IgD-negative memory B cell (primary cell): ENCODE results near the gene DENND4A. TPM values are rescaled to one million over a fixed set of nuclear protein-coding genes. Genes with fewer than 3 reads are reported as not detected.
"Not testable (repeated sequence)": the region's sequence is repeated elsewhere in the genome, so short reads cannot be mapped to it uniquely, and the experiment has no call there.

Source experiments
- H3K27ac Mint-ChIP-seq, 3 donors: one replicate each; pipeline ENCODE4 v1.8.0; 2020 to 2022; ENCODE audit warnings: mild to moderate bottlenecking in 3 of 3, mixed read lengths in 3 of 3, moderate library complexity in 1 of 3
- H3K27me3 Mint-ChIP-seq: one replicate; pipeline ENCODE4 v1.8.0; 2021; ENCODE audit warnings: mixed read lengths
- H3K36me3 Mint-ChIP-seq: one replicate; pipeline ENCODE4 v1.8.0; 2020; ENCODE audit warnings: mild to moderate bottlenecking, mixed read lengths
- H3K4me1 Mint-ChIP-seq, 3 donors: one replicate each; pipeline ENCODE4 v1.8.0; 2020 to 2022; ENCODE audit warnings: mixed read lengths in 3 of 3, mild to moderate bottlenecking in 1 of 3
- H3K4me3 Mint-ChIP-seq, 4 donors: one replicate each; pipeline ENCODE4 v1.8.0; 2020 to 2022; ENCODE audit warnings: mild to moderate bottlenecking in 4 of 4, mixed read lengths in 4 of 4, moderate library complexity in 3 of 4
- H3K9me3 Mint-ChIP-seq, 3 donors: one replicate each; pipeline ENCODE4 v1.8.0; 2020 to 2021; ENCODE audit warnings: mixed read lengths in 3 of 3, mild to moderate bottlenecking in 1 of 3
- polyA plus RNA-seq: library from polyadenylated mRNA; unstranded; fragments of 300-500 nt; fragmentation: Illumina TruSeq; gene quantifications from one replicate; pipeline ENCODE4 v1.2.3, GENCODE V29; 2021

DENND4A gene
- polyA plus RNA-seq, 1 donor from 2014 or later = 24.7 TPM

GRCh38 chr15:65827065-65827464, 35.0 kb upstream of the DENND4A start:
- Mint-ChIP-seq H3K36me3 (peaks cover 3% of the 10 kb centered on the region), H3K9me3 (no peaks in the 10 kb centered on the region), H3K4me1 (peaks cover 26 to 43% (median 40%) of the 10 kb centered on the region in 3 donors), H3K27ac (peak overlapping the region; percentile 39 to 91 (median 76)), H3K27me3 (peaks cover 2% of the 10 kb centered on the region), H3K4me3 (peak overlapping the region in 3 of 4 donors; percentile 61 to 83 (median 73))

- Mint-ChIP-seq H3K27ac (no peak overlapping the region), H3K27me3 (peaks cover 2% of the 10 kb centered on the region), H3K36me3 (peaks cover 3% of the 10 kb centered on the region), H3K9me3 (no peaks in the 10 kb centered on the region), H3K4me1 (peaks cover 37 to 48% (median 47%) of the 10 kb centered on the region in 3 donors), H3K4me3 (no peak overlapping the region)
Observed at GRCh38 chr15:65824941-65825544, 33.0 kb upstream of the DENND4A start.

- Mint-ChIP-seq H3K4me3 (peak overlapping the region in 2 of 4 donors; percentile 61 to 74), H3K27me3 (peaks cover 2% of the 10 kb centered on the region), H3K4me1 (peaks cover 44 to 52% (median 51%) of the 10 kb centered on the region in 3 donors)
Observed at GRCh38 chr15:65824031-65824743, 32.1 kb upstream of the DENND4A start.

GRCh38 chr15:65822316-65822715, 30.2 kb upstream of the DENND4A start:
- Mint-ChIP-seq H3K27ac (peak overlapping the region; percentile 81 to 98 (median 91)), H3K27me3 (peaks cover 2% of the 10 kb centered on the region), H3K4me3 (peak overlapping the region in 3 of 4 donors; percentile 30 to 82 (median 68)), H3K36me3 (peaks cover 3% of the 10 kb centered on the region), H3K4me1 (peaks cover 45 to 52% (median 49%) of the 10 kb centered on the region in 3 donors), H3K9me3 (no peaks in the 10 kb centered on the region)

More at GRCh38 chr15:65824031-65824743, 32.1 kb upstream of the DENND4A start:
- Mint-ChIP-seq H3K9me3 (no peaks in the 10 kb centered on the region), H3K27ac (peak overlapping the region; percentile 50 to 60 (median 59)), H3K36me3 (peaks cover 3% of the 10 kb centered on the region)

- H3K36me3 Mint-ChIP-seq = peaks cover 2% of the 10 kb centered on the region
- H3K27me3 Mint-ChIP-seq = no peaks in the 10 kb centered on the region
- peaks cover 48 to 53% (median 49%) of the 10 kb centered on the region in 3 donors for H3K4me1 Mint-ChIP-seq
- H3K4me3 Mint-ChIP-seq = peak overlapping the region in 3 of 4 donors; percentile 51 to 82 (median 72)
- no peaks in the 10 kb centered on the region for H3K9me3 Mint-ChIP-seq
- peak overlapping the region; percentile 87 to 98 (median 97) for H3K27ac Mint-ChIP-seq
Observed at GRCh38 chr15:65821070-65821469, 29.0 kb upstream of the DENND4A start.

- peak overlapping the region; percentile 87 to 98 (median 97) for H3K27ac Mint-ChIP-seq
- peaks cover 2% of the 10 kb centered on the region for H3K36me3 Mint-ChIP-seq
- peak overlapping the region in 3 of 4 donors; percentile 31 to 92 (median 63) for H3K4me3 Mint-ChIP-seq
- no peaks in the 10 kb centered on the region for H3K27me3 Mint-ChIP-seq
- no peaks in the 10 kb centered on the region for H3K9me3 Mint-ChIP-seq
- peaks cover 45 to 55% (median 49%) of the 10 kb centered on the region in 3 donors for H3K4me1 Mint-ChIP-seq
Observed at GRCh38 chr15:65819563-65819960, 27.5 kb upstream of the DENND4A start.

GRCh38 chr15:65818927-65819562, 27.0 kb upstream of the DENND4A start:
- peak overlapping the region; percentile 87 to 98 (median 97) for H3K27ac Mint-ChIP-seq
- peak overlapping the region; percentile 31 to 92 (median 72) for H3K4me3 Mint-ChIP-seq
- no peaks in the 10 kb centered on the region for H3K27me3 Mint-ChIP-seq
- H3K4me1 Mint-ChIP-seq = peaks cover 46 to 54% (median 46%) of the 10 kb centered on the region in 3 donors
- peaks cover 2% of the 10 kb centered on the region for H3K36me3 Mint-ChIP-seq
- H3K9me3 Mint-ChIP-seq = peaks cover 0 to under 1% (median 0%) of the 10 kb centered on the region in 3 donors

DNA sequence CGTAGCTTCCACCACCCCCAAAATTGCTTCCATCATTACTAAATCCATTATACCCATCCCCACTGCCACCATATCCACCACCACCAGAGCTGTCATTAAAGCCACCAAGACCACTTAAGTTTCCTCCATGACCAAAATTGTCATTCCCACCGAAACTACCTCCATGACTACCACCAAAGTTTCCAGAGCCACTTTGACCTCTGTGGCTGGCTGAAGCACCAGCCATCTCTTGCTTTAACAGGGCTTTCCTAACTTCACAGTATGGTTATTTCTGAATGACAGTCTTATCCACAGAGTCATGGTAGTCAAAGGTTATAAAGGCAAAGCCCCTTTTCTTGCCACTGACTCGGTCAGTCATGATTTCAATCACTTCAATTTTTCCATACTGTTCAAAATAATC, 24.3 kb upstream of the DENND4A start:
- Mint-ChIP-seq H3K4me3 (peak overlapping the region in 1 of 4 donors; percentile 49), H3K27me3 (no peaks in the 10 kb centered on the region), H3K27ac (peak overlapping the region; percentile 24 to 92 (median 81)), H3K4me1 (peaks cover 41 to 47% (median 46%) of the 10 kb centered on the region in 3 donors), H3K9me3 (peaks cover 0 to 2% (median 0%) of the 10 kb centered on the region in 3 donors), H3K36me3 (peaks cover 2% of the 10 kb centered on the region)

- peaks cover 37 to 43% (median 42%) of the 10 kb centered on the region in 3 donors for H3K4me1 Mint-ChIP-seq
- H3K4me3 Mint-ChIP-seq = peak overlapping the region in 2 of 4 donors; percentile 22 to 49
- not testable (repeated sequence) for H3K9me3 Mint-ChIP-seq, H3K36me3 Mint-ChIP-seq, H3K27me3 Mint-ChIP-seq
- H3K27ac Mint-ChIP-seq = peak overlapping the region in 2 of 3 donors; percentile 81 to 92
Observed at GRCh38 chr15:65816008-65816407, 23.9 kb upstream of the DENND4A start.

DNA sequence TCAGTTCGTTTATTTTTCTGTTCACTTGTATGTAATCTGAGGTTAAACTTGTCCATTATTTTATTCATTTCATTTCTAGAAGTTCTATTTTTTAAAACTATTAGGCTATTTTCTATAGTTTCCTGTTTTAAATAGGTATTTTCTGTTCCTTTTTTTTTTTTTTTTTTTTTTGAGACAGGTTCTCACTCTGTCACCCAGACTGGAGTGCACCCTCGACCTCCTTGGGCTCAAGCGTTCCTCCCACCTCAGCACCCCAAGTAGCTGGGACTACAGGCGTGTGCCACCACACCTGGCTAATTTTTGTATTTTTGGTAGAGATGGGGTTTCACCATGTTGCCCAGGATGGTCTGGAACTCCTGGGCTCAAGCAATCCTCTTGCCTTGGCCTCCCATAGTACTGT, 22.2 kb upstream of the DENND4A start:
- not testable (repeated sequence) for H3K27me3 Mint-ChIP-seq, H3K36me3 Mint-ChIP-seq, H3K9me3 Mint-ChIP-seq
- Mint-ChIP-seq H3K4me3 (peak overlapping the region; percentile 44 to 93 (median 76)), H3K4me1 (peaks cover 35 to 39% (median 38%) of the 10 kb centered on the region in 3 donors), H3K27ac (peak overlapping the region; percentile 78 to 98 (median 94))

- H3K27ac Mint-ChIP-seq = peak overlapping the region in 1 of 3 donors; percentile 72
- H3K4me1 Mint-ChIP-seq = peaks cover 26 to 27% (median 27%) of the 10 kb centered on the region in 3 donors
- peak overlapping the region in 1 of 4 donors; percentile 47 for H3K4me3 Mint-ChIP-seq
- no peaks in the 10 kb centered on the region for H3K36me3 Mint-ChIP-seq
- H3K27me3 Mint-ChIP-seq = no peaks in the 10 kb centered on the region
- H3K9me3 Mint-ChIP-seq = peaks cover 0 to 2% (median 0%) of the 10 kb centered on the region in 3 donors
Observed at GRCh38 chr15:65812916-65813315, 20.8 kb upstream of the DENND4A start.

DNA sequence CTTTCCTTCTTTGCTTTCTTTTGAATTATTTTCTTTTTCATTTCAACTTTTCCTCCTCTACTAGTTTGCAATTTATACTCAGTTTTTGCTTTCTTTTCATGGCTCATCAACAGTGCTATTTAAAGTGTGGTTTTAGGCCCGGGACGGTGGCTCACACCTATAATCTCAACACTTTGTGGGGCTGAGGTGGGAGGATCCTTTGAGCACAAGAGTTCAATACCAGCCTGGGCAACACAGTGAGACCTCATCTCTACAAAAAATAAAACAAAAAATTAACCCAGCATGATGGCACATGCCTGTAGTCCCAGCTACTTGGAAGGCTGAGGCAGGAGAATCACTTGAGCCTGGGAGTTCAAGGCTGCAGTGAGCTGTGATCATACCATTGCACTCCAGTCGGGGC, 20.4 kb upstream of the DENND4A start:
- Mint-ChIP-seq H3K36me3 (no peaks in the 10 kb centered on the region), H3K4me1 (peaks cover 29 to 30% (median 29%) of the 10 kb centered on the region in 3 donors), H3K27me3 (no peaks in the 10 kb centered on the region), H3K27ac (peak overlapping the region; percentile 72 to 97 (median 81)), H3K9me3 (peaks cover 0 to 2% (median 0%) of the 10 kb centered on the region in 3 donors), H3K4me3 (peak overlapping the region in 2 of 4 donors; percentile 70 to 78)

DNA sequence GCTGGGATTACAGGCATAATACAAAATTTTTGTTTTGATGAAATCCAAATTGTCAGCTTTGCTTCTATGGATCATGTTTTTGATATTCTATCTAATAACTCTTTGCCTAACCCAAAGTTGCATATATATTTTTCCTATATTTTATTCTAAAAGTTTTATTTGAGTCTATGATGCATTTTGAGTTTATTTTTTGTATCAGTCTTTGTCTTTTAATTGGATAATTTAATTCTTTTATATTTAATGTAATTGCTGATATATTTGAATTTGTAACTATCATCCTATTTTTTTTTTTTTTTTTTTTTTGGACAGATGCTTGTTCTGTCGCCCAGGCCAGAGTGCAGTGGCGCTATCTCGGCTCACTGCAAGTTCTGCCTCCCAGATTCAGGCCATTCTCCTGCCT, 19.7 kb upstream of the DENND4A start:
- peaks cover 0 to 2% (median 0%) of the 10 kb centered on the region in 3 donors for H3K9me3 Mint-ChIP-seq
- H3K36me3 Mint-ChIP-seq = no peaks in the 10 kb centered on the region
- H3K27ac Mint-ChIP-seq = peak overlapping the region in 2 of 3 donors; percentile 72 to 97
- peaks cover 27 to 31% (median 29%) of the 10 kb centered on the region in 3 donors for H3K4me1 Mint-ChIP-seq
- no peaks in the 10 kb centered on the region for H3K27me3 Mint-ChIP-seq
- H3K4me3 Mint-ChIP-seq = no peak overlapping the region

DNA sequence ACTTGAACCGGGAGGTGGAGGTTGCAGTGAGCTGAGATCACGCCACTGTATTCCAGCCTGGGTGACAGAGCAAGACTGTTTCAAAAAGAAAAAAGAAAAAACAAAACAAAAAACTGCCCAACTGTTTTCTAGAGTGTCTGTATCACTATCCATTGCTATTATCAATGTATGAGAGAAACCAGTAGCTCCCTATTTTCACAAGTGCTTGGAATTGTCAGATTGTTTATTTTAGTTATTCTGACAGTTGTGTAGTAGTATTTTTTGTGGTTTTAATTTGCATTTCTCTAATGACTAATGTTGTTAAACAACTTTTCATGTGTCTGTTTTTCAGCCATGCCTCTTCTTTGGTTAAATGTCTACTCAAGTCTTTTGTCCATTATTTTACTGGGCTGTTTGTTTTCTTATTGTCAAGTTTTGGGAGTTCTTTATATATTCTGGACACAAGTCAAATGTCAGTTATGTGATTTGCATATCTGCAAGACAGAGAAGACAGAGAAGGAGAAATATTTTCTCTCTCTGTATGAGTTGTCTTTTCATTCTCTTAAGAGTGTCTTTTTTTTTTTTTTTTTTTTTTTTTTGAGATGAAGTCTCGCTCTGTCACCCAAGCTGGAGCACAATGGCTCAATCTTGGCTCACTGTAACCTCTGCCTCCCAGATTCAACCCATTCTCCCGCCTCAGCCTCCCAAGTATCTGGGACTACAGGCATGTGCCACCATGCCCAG, 19.1 kb upstream of the DENND4A start:
- Mint-ChIP-seq H3K4me3 (peak overlapping the region in 2 of 4 donors; percentile 45 to 66), H3K4me1 (peaks cover 27 to 31% (median 29%) of the 10 kb centered on the region in 3 donors), H3K27ac (peak overlapping the region in 2 of 3 donors; percentile 14 to 64)
- H3K27me3 Mint-ChIP-seq, H3K36me3 Mint-ChIP-seq, H3K9me3 Mint-ChIP-seq: not testable (repeated sequence)
